Prostate gland (tissue), 2 donors: ENCODE data around the gene MZT1.

Experiments used
- POLR2A ChIP-seq: fragments of 450-650 bp; IDR thresholded peaks from one replicate; pipeline ENCODE4 v1.6.1; 2016; ENCODE audit warnings: antibody characterized with exemption, mild to moderate bottlenecking
- TF ChIP-seq, protein P1 (sequence below), 4 experiments: fragments of 200-600 bp in 2 of 4; fragments of 450-650 bp in 2 of 4; sonication (generic) in 2 of 4; IDR thresholded peaks; 1 replicate in 3 of 4; 2 replicates in 1 of 4; pipeline ENCODE4 v1.5.1; 2016 to 2019; ENCODE audit warnings: antibody characterized with exemption in 4 of 4, mild to moderate bottlenecking in 2 of 4, moderate library complexity in 2 of 4

DNA sequence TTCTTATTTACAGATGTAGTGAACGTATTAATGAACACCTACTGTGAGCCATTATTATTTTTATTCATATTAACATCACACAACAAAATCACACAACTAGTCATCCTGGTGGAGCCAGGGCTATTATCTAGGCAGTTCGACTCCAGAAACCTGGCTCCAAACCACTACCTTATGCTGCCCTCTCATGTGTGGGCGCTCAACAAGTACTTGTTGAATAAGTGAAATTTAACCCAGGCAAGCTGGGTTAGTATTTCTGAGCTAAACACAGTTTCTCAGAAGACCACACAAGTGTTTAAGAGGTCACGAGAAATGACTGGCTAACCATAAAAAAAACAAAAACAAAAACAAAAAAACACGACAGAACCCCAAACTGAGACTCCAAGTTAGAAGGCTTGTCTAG lies 33.6 kb downstream of the MZT1 start:
- TF ChIP-seq, protein P1, sequence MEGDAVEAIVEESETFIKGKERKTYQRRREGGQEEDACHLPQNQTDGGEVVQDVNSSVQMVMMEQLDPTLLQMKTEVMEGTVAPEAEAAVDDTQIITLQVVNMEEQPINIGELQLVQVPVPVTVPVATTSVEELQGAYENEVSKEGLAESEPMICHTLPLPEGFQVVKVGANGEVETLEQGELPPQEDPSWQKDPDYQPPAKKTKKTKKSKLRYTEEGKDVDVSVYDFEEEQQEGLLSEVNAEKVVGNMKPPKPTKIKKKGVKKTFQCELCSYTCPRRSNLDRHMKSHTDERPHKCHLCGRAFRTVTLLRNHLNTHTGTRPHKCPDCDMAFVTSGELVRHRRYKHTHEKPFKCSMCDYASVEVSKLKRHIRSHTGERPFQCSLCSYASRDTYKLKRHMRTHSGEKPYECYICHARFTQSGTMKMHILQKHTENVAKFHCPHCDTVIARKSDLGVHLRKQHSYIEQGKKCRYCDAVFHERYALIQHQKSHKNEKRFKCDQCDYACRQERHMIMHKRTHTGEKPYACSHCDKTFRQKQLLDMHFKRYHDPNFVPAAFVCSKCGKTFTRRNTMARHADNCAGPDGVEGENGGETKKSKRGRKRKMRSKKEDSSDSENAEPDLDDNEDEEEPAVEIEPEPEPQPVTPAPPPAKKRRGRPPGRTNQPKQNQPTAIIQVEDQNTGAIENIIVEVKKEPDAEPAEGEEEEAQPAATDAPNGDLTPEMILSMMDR (IDR thresholded peaks at IDR 0.05): no peak
- TF ChIP-seq POLR2A: no peak
